HEK293 (cell line): ENCODE results near the gene KDM5A.

ENCODE experiments used
- CTCF ChIA-PET: fragments of 350-600 bp; formaldehyde crosslinking; extraction: SDS; loops from one replicate; lab custom pipeline; 2021; ENCODE audit warnings: antibody characterized with exemption; lab: Yijun Ruan, JAX
- POLR2A ChIA-PET: fragments of 300-600 bp; formaldehyde crosslinking; extraction: SDS; loops from one replicate; lab custom pipeline; 2020; ENCODE audit warnings: antibody characterized with exemption, inconsistent platforms; lab: Yijun Ruan, JAX
- H3K27ac ChIP-seq: fragments of 200-500 bp; sonication (Bioruptor generic); 2 replicates; pipeline ENCODE4 v1.5.1; 2014; ENCODE audit warnings: low read depth, low read length, control low read depth, inconsistent platforms; ENCODE audit errors: extremely low read depth
- H3K36me3 ChIP-seq, 2 experiments: fragments of 200-500 bp in 1 of 2; sonication (Bioruptor generic) in 1 of 2; 1 replicate in 1 of 2; 2 replicates in 1 of 2; pipeline ENCODE4 v1.5.1; 2014 to 2017; ENCODE audit warnings: inconsistent platforms in 2 of 2, low read length in 2 of 2; ENCODE audit not compliant: control insufficient read depth in 2 of 2, insufficient read depth in 1 of 2
- H3K4me1 ChIP-seq: fragments of 200-500 bp; sonication (Bioruptor generic); 2 replicates; pipeline ENCODE4 v1.5.1; 2014; ENCODE audit warnings: mild to moderate bottlenecking, low read length, inconsistent platforms; ENCODE audit not compliant: control insufficient read depth, insufficient read depth
- H3K4me3 ChIP-seq: 2 replicates; pipeline ENCODE4 v1.5.1; 2011; ENCODE audit warnings: low read depth, mild to moderate bottlenecking, control low read depth, low read length, moderate library complexity
- H3K9me3 ChIP-seq: fragments of 200-500 bp; sonication (Bioruptor generic); 2 replicates; pipeline ENCODE4 v1.5.1; 2014; ENCODE audit warnings: low read depth, low read length, inconsistent platforms; ENCODE audit not compliant: control insufficient read depth, insufficient read depth
- GLI4 ChIP-seq: fragments of 450-650 bp; formaldehyde crosslinking; IDR thresholded peaks from 2 replicates; pipeline ENCODE4 v1.5.1; 2016; ENCODE audit warnings: missing biosample characterization, missing genetic modification characterization
- KLF10 ChIP-seq: fragments of 450-650 bp; IDR thresholded peaks from 2 replicates; pipeline ENCODE4 v1.5.1; 2018; ENCODE audit warnings: missing biosample characterization, mild to moderate bottlenecking, missing genetic modification characterization
- KLF9 ChIP-seq: fragments of 450-650 bp; formaldehyde crosslinking; IDR thresholded peaks from 2 replicates; pipeline ENCODE4 v1.5.1; 2016; ENCODE audit warnings: missing biosample characterization, missing genetic modification characterization, low read depth
- WT1 ChIP-seq: fragments of 450-650 bp; formaldehyde crosslinking; IDR thresholded peaks from 2 replicates; pipeline ENCODE4 v1.5.1; 2016; ENCODE audit warnings: missing biosample characterization, missing genetic modification characterization
- ZBTB1 ChIP-seq: fragments of 450-650 bp; formaldehyde crosslinking; IDR thresholded peaks from 2 replicates; pipeline ENCODE4 v1.5.1; 2016; ENCODE audit warnings: missing biosample characterization, missing genetic modification characterization
- ZNF266 ChIP-seq: fragments of 450-650 bp; formaldehyde crosslinking; IDR thresholded peaks from 2 replicates; pipeline ENCODE4 v1.5.1; 2016; ENCODE audit warnings: missing biosample characterization, missing genetic modification characterization, low read depth
- ZNF341 ChIP-seq: fragments of 450-650 bp; formaldehyde crosslinking; IDR thresholded peaks from 2 replicates; pipeline ENCODE4; 2016; ENCODE audit warnings: low read depth, missing biosample characterization, missing genetic modification characterization
- ZNF501 ChIP-seq: fragments of 450-650 bp; formaldehyde crosslinking; IDR thresholded peaks from 2 replicates; pipeline ENCODE4 v1.5.1; 2016; ENCODE audit warnings: missing biosample characterization, missing genetic modification characterization
- ZNF548 ChIP-seq: fragments of 450-650 bp; formaldehyde crosslinking; IDR thresholded peaks from 2 replicates; pipeline ENCODE4 v1.5.1; 2016; ENCODE audit warnings: missing biosample characterization, missing genetic modification characterization
- TF ChIP-seq, protein P1 (sequence below): IDR thresholded peaks from 2 replicates; pipeline ENCODE4 v1.6.1; 2011; ENCODE audit warnings: mild to moderate bottlenecking, low read depth, low read length, borderline replicate concordance
- TF ChIP-seq, protein P2 (sequence below): fragments of 450-650 bp; formaldehyde crosslinking; IDR thresholded peaks from 2 replicates; pipeline ENCODE4 v1.5.1; 2016; ENCODE audit warnings: missing biosample characterization, missing genetic modification characterization, borderline replicate concordance
- TF ChIP-seq, protein P3 (sequence below): fragments of 450-650 bp; formaldehyde crosslinking; IDR thresholded peaks from 2 replicates; pipeline ENCODE4 v1.5.1; 2016; ENCODE audit warnings: missing biosample characterization, missing genetic modification characterization
- TF ChIP-seq, protein P4 (sequence below): fragments of 450-650 bp; formaldehyde crosslinking; IDR thresholded peaks from 2 replicates; pipeline ENCODE4 v1.5.1; 2016; ENCODE audit warnings: missing biosample characterization, missing genetic modification characterization
- TF ChIP-seq, protein P5 (sequence below): fragments of 450-650 bp; IDR thresholded peaks from 2 replicates; pipeline ENCODE4 v1.5.1; 2018; ENCODE audit warnings: missing biosample characterization, mild to moderate bottlenecking, missing genetic modification characterization
- TF ChIP-seq, protein P6 (sequence below): fragments of 450-650 bp; formaldehyde crosslinking; IDR thresholded peaks from 2 replicates; pipeline ENCODE4 v1.5.1; 2016; ENCODE audit warnings: missing biosample characterization, missing genetic modification characterization
- TF ChIP-seq, protein P7 (sequence below): fragments of 450-650 bp; formaldehyde crosslinking; IDR thresholded peaks from 2 replicates; pipeline ENCODE4 v1.5.1; 2017; ENCODE audit warnings: missing biosample characterization, missing genetic modification characterization
- TF ChIP-seq, protein P8 (sequence below): fragments of 450-650 bp; formaldehyde crosslinking; IDR thresholded peaks from 2 replicates; pipeline ENCODE4 v1.5.1; 2016; ENCODE audit warnings: missing biosample characterization, missing genetic modification characterization

KDM5A gene

DNA sequence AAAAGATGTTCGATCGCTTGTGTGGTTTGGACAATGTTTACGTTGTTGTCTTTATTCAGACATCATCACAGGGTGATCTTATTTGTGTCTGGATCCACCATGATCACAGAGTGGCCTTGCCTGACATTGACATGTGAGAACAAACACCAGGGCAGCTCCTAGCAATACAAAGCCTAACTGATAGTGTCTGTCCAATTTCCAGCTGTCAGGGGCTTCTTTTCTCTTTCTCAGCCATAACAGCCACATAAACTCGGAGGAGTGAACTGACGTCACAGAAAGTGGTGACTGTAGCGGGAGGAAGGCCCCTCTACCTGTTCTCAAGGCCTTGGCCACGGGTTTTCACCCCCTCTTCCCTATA is 120.7 kb downstream of the KDM5A start:
- TF ChIP-seq, protein P1, sequence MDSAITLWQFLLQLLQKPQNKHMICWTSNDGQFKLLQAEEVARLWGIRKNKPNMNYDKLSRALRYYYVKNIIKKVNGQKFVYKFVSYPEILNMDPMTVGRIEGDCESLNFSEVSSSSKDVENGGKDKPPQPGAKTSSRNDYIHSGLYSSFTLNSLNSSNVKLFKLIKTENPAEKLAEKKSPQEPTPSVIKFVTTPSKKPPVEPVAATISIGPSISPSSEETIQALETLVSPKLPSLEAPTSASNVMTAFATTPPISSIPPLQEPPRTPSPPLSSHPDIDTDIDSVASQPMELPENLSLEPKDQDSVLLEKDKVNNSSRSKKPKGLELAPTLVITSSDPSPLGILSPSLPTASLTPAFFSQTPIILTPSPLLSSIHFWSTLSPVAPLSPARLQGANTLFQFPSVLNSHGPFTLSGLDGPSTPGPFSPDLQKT = no peak
- TF ChIP-seq KLF10 (tag by site-specific recombination) (no peak), ZBTB1 (tag by site-specific recombination) (no peak), KLF9 (tag by site-specific recombination) (no peak), ZNF548 (tag by site-specific recombination) (no peak), ZNF266 (tag by site-specific recombination) (no peak)
- TF ChIP-seq, protein P2, sequence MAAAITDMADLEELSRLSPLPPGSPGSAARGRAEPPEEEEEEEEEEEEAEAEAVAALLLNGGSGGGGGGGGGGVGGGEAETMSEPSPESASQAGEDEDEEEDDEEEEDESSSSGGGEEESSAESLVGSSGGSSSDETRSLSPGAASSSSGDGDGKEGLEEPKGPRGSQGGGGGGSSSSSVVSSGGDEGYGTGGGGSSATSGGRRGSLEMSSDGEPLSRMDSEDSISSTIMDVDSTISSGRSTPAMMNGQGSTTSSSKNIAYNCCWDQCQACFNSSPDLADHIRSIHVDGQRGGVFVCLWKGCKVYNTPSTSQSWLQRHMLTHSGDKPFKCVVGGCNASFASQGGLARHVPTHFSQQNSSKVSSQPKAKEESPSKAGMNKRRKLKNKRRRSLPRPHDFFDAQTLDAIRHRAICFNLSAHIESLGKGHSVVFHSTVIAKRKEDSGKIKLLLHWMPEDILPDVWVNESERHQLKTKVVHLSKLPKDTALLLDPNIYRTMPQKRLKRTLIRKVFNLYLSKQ (tag by site-specific recombination) = no peak
- TF ChIP-seq, protein P3, sequence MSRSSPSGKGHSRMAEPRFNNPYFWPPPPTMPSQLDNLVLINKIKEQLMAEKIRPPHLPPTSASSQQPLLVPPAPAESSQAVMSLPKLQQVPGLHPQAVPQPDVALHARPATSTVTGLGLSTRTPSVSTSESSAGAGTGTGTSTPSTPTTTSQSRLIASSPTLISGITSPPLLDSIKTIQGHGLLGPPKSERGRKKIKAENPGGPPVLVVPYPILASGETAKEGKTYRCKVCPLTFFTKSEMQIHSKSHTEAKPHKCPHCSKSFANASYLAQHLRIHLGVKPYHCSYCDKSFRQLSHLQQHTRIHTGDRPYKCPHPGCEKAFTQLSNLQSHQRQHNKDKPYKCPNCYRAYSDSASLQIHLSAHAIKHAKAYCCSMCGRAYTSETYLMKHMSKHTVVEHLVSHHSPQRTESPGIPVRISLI (tag by site-specific recombination) = no peak
- no peaks in the 10 kb centered on the region for H3K4me1 ChIP-seq
- POLR2A ChIA-PET = no interaction called here
- H3K36me3 ChIP-seq = peaks cover 0 to 2% of the 10 kb centered on the region in 2 experiments; a peak in 1 of 3 replicates
- CTCF ChIA-PET = no interaction called here
- H3K4me3 ChIP-seq = no peak overlapping the region
- no peaks in the 10 kb centered on the region for H3K9me3 ChIP-seq
- H3K27ac ChIP-seq = no peak overlapping the region

DNA sequence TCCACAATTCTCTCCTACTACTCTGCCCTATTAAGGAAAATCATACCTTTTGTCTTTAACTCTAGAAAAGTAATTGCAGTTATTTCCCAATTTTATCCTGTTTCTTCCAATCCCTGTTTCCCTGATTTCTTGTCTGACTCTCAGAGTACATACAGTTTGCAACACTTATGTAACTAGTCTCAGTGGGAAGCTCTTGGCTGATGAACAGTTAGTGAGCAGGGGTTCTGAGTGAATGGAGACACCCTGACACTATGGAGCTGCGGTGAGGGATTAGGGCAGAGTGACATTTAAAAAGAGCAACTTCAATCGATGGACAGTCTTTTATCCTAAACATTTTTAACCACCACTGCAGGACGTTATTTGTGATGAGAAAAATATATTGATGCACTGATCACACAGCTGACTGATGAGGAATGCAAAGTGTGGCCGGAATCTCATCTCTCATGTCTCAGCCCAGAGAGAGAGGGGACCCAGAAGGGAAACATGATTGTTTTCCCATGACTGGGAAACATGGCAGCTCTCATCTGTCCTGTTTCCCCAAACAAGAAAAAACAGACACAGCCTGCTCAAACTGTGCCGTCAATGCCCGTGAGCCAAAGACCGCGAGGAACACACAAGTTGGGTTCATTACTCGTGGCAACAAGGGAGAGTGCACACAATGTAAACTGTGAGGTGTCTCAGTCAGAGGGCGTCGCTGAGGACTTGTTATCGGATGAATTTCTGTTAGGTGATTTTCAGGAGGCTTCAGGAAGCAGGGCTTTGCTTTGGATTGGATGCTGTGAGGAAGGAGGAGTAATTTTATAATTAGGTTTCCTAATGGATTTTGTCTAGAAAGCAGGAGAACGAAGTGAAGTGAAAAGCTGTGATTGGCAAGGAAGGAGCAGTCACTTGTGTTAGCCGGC is 121.3 kb downstream of the KDM5A start:
- POLR2A ChIA-PET = no interaction called here
- Histone ChIP-seq H3K9me3 (no peaks in the 10 kb centered on the region), H3K27ac (no peak overlapping the region), H3K36me3 (no peaks in the 10 kb centered on the region), H3K4me3 (no peak overlapping the region), H3K4me1 (no peaks in the 10 kb centered on the region)
- CTCF ChIA-PET = no interaction called here
- TF ChIP-seq, protein P4, sequence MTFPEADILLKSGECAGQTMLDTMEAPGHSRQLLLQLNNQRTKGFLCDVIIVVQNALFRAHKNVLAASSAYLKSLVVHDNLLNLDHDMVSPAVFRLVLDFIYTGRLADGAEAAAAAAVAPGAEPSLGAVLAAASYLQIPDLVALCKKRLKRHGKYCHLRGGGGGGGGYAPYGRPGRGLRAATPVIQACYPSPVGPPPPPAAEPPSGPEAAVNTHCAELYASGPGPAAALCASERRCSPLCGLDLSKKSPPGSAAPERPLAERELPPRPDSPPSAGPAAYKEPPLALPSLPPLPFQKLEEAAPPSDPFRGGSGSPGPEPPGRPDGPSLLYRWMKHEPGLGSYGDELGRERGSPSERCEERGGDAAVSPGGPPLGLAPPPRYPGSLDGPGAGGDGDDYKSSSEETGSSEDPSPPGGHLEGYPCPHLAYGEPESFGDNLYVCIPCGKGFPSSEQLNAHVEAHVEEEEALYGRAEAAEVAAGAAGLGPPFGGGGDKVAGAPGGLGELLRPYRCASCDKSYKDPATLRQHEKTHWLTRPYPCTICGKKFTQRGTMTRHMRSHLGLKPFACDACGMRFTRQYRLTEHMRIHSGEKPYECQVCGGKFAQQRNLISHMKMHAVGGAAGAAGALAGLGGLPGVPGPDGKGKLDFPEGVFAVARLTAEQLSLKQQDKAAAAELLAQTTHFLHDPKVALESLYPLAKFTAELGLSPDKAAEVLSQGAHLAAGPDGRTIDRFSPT (tag by site-specific recombination) = no peak
- TF ChIP-seq ZNF341 (tag by site-specific recombination) = no peak
- TF ChIP-seq ZNF501 (tag by site-specific recombination) = no peak
- no peak for TF ChIP-seq WT1 (tag by site-specific recombination)
- TF ChIP-seq, protein P5, sequence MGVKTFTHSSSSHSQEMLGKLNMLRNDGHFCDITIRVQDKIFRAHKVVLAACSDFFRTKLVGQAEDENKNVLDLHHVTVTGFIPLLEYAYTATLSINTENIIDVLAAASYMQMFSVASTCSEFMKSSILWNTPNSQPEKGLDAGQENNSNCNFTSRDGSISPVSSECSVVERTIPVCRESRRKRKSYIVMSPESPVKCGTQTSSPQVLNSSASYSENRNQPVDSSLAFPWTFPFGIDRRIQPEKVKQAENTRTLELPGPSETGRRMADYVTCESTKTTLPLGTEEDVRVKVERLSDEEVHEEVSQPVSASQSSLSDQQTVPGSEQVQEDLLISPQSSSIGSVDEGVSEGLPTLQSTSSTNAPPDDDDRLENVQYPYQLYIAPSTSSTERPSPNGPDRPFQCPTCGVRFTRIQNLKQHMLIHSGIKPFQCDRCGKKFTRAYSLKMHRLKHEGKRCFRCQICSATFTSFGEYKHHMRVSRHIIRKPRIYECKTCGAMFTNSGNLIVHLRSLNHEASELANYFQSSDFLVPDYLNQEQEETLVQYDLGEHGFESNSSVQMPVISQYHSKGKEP (tag by site-specific recombination) = no peak
- TF ChIP-seq, protein P6, sequence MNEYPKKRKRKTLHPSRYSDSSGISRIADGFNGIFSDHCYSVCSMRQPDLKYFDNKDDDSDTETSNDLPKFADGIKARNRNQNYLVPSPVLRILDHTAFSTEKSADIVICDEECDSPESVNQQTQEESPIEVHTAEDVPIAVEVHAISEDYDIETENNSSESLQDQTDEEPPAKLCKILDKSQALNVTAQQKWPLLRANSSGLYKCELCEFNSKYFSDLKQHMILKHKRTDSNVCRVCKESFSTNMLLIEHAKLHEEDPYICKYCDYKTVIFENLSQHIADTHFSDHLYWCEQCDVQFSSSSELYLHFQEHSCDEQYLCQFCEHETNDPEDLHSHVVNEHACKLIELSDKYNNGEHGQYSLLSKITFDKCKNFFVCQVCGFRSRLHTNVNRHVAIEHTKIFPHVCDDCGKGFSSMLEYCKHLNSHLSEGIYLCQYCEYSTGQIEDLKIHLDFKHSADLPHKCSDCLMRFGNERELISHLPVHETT (tag by site-specific recombination) = no peak
- TF ChIP-seq, protein P7, sequence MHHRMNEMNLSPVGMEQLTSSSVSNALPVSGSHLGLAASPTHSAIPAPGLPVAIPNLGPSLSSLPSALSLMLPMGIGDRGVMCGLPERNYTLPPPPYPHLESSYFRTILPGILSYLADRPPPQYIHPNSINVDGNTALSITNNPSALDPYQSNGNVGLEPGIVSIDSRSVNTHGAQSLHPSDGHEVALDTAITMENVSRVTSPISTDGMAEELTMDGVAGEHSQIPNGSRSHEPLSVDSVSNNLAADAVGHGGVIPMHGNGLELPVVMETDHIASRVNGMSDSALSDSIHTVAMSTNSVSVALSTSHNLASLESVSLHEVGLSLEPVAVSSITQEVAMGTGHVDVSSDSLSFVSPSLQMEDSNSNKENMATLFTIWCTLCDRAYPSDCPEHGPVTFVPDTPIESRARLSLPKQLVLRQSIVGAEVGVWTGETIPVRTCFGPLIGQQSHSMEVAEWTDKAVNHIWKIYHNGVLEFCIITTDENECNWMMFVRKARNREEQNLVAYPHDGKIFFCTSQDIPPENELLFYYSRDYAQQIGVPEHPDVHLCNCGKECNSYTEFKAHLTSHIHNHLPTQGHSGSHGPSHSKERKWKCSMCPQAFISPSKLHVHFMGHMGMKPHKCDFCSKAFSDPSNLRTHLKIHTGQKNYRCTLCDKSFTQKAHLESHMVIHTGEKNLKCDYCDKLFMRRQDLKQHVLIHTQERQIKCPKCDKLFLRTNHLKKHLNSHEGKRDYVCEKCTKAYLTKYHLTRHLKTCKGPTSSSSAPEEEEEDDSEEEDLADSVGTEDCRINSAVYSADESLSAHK = no peak
- TF ChIP-seq, protein P8, sequence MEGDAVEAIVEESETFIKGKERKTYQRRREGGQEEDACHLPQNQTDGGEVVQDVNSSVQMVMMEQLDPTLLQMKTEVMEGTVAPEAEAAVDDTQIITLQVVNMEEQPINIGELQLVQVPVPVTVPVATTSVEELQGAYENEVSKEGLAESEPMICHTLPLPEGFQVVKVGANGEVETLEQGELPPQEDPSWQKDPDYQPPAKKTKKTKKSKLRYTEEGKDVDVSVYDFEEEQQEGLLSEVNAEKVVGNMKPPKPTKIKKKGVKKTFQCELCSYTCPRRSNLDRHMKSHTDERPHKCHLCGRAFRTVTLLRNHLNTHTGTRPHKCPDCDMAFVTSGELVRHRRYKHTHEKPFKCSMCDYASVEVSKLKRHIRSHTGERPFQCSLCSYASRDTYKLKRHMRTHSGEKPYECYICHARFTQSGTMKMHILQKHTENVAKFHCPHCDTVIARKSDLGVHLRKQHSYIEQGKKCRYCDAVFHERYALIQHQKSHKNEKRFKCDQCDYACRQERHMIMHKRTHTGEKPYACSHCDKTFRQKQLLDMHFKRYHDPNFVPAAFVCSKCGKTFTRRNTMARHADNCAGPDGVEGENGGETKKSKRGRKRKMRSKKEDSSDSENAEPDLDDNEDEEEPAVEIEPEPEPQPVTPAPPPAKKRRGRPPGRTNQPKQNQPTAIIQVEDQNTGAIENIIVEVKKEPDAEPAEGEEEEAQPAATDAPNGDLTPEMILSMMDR = no peak
- TF ChIP-seq GLI4 (tag by site-specific recombination) = no peak
- TF ChIP-seq, protein P3 (tag by site-specific recombination) = no peak
